H9 (cell line): Measurements from ENCODE around the gene AGTRAP. TPM values are rescaled to one million over a fixed set of nuclear protein-coding genes. Genes with fewer than 3 reads are reported as not detected.

Source experiments
- DNase-seq: peaks from one replicate; pipeline ENCODE4 v3.0.0-alpha.2; 2017
- H2AFZ ChIP-seq: one replicate; pipeline ENCODE4 v1.6.1; 2013; ENCODE audit warnings: mild to moderate bottlenecking, low read length, control low read depth, moderate library complexity
- H2AK5ac ChIP-seq: 2 replicates; pipeline ENCODE4 v1.6.1; 2013; ENCODE audit warnings: low read length, control low read depth, mixed read lengths; ENCODE audit not compliant: insufficient read length
- H2BK120ac ChIP-seq: one replicate; pipeline ENCODE4 v1.6.1; 2013; ENCODE audit warnings: low read depth, mild to moderate bottlenecking, low read length, control low read depth, inconsistent platforms; ENCODE audit not compliant: poor library complexity, severe bottlenecking
- H2BK12ac ChIP-seq: 2 replicates; pipeline ENCODE4 v1.6.1; 2013; ENCODE audit warnings: low read length, control low read depth, mixed read lengths, low read depth; ENCODE audit not compliant: insufficient read length
- H2BK15ac ChIP-seq: 2 replicates; pipeline ENCODE4 v1.6.1; 2013; ENCODE audit warnings: low read depth, low read length, control low read depth
- H2BK20ac ChIP-seq: one replicate; pipeline ENCODE4 v1.6.1; 2013; ENCODE audit warnings: low read depth, mild to moderate bottlenecking, low read length, control low read depth, inconsistent platforms; ENCODE audit not compliant: poor library complexity, severe bottlenecking
- H2BK5ac ChIP-seq: 2 replicates; pipeline ENCODE4 v1.6.1; 2013; ENCODE audit warnings: low read length, control low read depth, mixed read lengths; ENCODE audit not compliant: insufficient read length
- H3K14ac ChIP-seq: 2 replicates; pipeline ENCODE4 v1.6.1; 2013; ENCODE audit warnings: low read length, control low read depth; ENCODE audit not compliant: insufficient read depth
- H3K18ac ChIP-seq: 2 replicates; pipeline ENCODE4 v1.6.1; 2013; ENCODE audit warnings: low read depth, mild to moderate bottlenecking, mixed read lengths, low read length, control low read depth; ENCODE audit not compliant: insufficient read length
- H3K23ac ChIP-seq: 2 replicates; pipeline ENCODE4 v1.6.1; 2013; ENCODE audit warnings: low read length, control low read depth, mixed read lengths, low read depth; ENCODE audit not compliant: insufficient read length
- H3K23me2 ChIP-seq: 2 replicates; pipeline ENCODE4 v1.6.1; 2013; ENCODE audit warnings: low read depth, mild to moderate bottlenecking, mixed read lengths, low read length, control low read depth; ENCODE audit not compliant: insufficient read length, poor library complexity, severe bottlenecking
- H3K27ac ChIP-seq: 2 replicates; pipeline ENCODE4 v1.5.1; 2013; ENCODE audit warnings: low read length, control low read depth, mixed read lengths, low read depth; ENCODE audit not compliant: insufficient read length
- H3K27me3 ChIP-seq: 2 replicates; pipeline ENCODE4 v1.6.1; 2013; ENCODE audit warnings: low read length, control low read depth, inconsistent platforms; ENCODE audit not compliant: insufficient read depth
- H3K4ac ChIP-seq: 2 replicates; pipeline ENCODE4 v1.6.1; 2013; ENCODE audit warnings: low read depth, mild to moderate bottlenecking, control low read depth, inconsistent platforms, low read length, moderate library complexity
- H3K4me1 ChIP-seq: 2 replicates; pipeline ENCODE4 v1.6.1; 2013; ENCODE audit warnings: low read length, control low read depth, inconsistent platforms; ENCODE audit not compliant: insufficient read depth
- H3K4me2 ChIP-seq: 2 replicates; pipeline ENCODE4 v1.6.1; 2013; ENCODE audit warnings: low read length, control low read depth, mixed read lengths; ENCODE audit not compliant: insufficient read length, insufficient read depth
- H3K56ac ChIP-seq: 2 replicates; pipeline ENCODE4 v1.6.1; 2013; ENCODE audit warnings: low read depth, mild to moderate bottlenecking, mixed read lengths, low read length, control low read depth; ENCODE audit not compliant: insufficient read length
- H3K79me1 ChIP-seq: 2 replicates; pipeline ENCODE4 v1.6.1; 2013; ENCODE audit warnings: low read depth, mild to moderate bottlenecking, moderate library complexity, low read length, control low read depth, inconsistent platforms; ENCODE audit not compliant: insufficient read depth, poor library complexity, severe bottlenecking
- H3K79me2 ChIP-seq: 2 replicates; pipeline ENCODE4 v1.6.1; 2013; ENCODE audit warnings: low read length, control low read depth, inconsistent platforms; ENCODE audit not compliant: insufficient read depth
- H3K9ac ChIP-seq: 2 replicates; pipeline ENCODE4 v1.6.1; 2013; ENCODE audit warnings: low read length, control low read depth, mixed read lengths; ENCODE audit not compliant: insufficient read length; ENCODE audit errors: extremely low read depth
- H3K9me3 ChIP-seq: one replicate; pipeline ENCODE4 v1.6.1; 2013; ENCODE audit warnings: low read depth, low read length, inconsistent platforms; ENCODE audit not compliant: control insufficient read depth
- H3T11ph ChIP-seq: one replicate; pipeline ENCODE4 v1.6.1; 2013; ENCODE audit warnings: mild to moderate bottlenecking, low read length, control low read depth, inconsistent platforms
- H4K20me1 ChIP-seq: one replicate; pipeline ENCODE4 v1.6.1; 2013; ENCODE audit not compliant: control insufficient read depth, insufficient read length, insufficient read depth
- H4K5ac ChIP-seq: 2 replicates; pipeline ENCODE4 v1.6.1; 2013; ENCODE audit warnings: low read depth, mild to moderate bottlenecking, mixed read lengths, low read length, control low read depth; ENCODE audit not compliant: insufficient read length
- H4K8ac ChIP-seq: replicated peaks from 2 replicates; pipeline ENCODE4 v1.6.1; 2013; ENCODE audit warnings: low read length, control low read depth, mixed read lengths, low read depth; ENCODE audit not compliant: insufficient read length
- H4K91ac ChIP-seq: 2 replicates; pipeline ENCODE4 v1.6.1; 2013; ENCODE audit warnings: low read depth, mild to moderate bottlenecking, moderate library complexity, mixed read lengths, low read length, control low read depth; ENCODE audit not compliant: insufficient read length
- H3K27ac Mint-ChIP-seq, 3 experiments: 2 replicates in 2 of 3; 3 replicates in 1 of 3; pipeline ENCODE4 v1.8.0; 2020 to 2021; ENCODE audit warnings: mixed read lengths in 3 of 3, mild to moderate bottlenecking in 1 of 3, moderate library complexity in 1 of 3
- H3K27me3 Mint-ChIP-seq: 2 replicates; pipeline ENCODE4 v1.8.0; 2021; ENCODE audit warnings: low read depth, mild to moderate bottlenecking, moderate library complexity, mixed read lengths
- H3K36me3 Mint-ChIP-seq, 3 experiments: 2 replicates in 2 of 3; 3 replicates in 1 of 3; pipeline ENCODE4 v1.8.0; 2020 to 2021; ENCODE audit warnings: low read depth in 3 of 3, mixed read lengths in 3 of 3; ENCODE audit not compliant: insufficient read depth in 1 of 3
- H3K4me1 Mint-ChIP-seq, 2 experiments: 2 replicates each; pipeline ENCODE4 v1.8.0; 2020; ENCODE audit warnings: mixed read lengths in 2 of 2
- H3K4me3 Mint-ChIP-seq, 2 experiments: 2 replicates in 1 of 2; 3 replicates in 1 of 2; pipeline ENCODE4 v1.8.0; 2020 to 2021; ENCODE audit warnings: mild to moderate bottlenecking in 2 of 2, mixed read lengths in 2 of 2, moderate library complexity in 1 of 2
- H3K9me3 Mint-ChIP-seq, 2 experiments: 2 replicates in 1 of 2; 3 replicates in 1 of 2; pipeline ENCODE4 v1.8.0; 2020; ENCODE audit warnings: mild to moderate bottlenecking in 2 of 2, mixed read lengths in 2 of 2, moderate library complexity in 1 of 2
- WGBS: extraction: QIAGEN DNeasy Blood & Tissue Kit; methylation state at CpG from one replicate; pipeline ENCODE4 v1.1.7; 2013; ENCODE audit warnings: missing lambda C conversion rate, low lambda C conversion rate, mixed read lengths; ENCODE audit not compliant: insufficient read length; ENCODE audit errors: extremely low coverage; 5-methylcytosine and 5-hydroxymethylcytosine counted together
- total RNA-seq: library from RNA; stranded (reverse); gene quantifications from 2 replicates; pipeline ENCODE4 v1.2.1, GENCODE V29; 2021
- TF ChIP-seq, protein P1 (sequence below): fragments of 200-600 bp; sonication (generic); conservative IDR thresholded peaks from 3 replicates; pipeline ENCODE4 v1.8.0; 2021; ENCODE audit warnings: antibody characterized with exemption, mild to moderate bottlenecking

Gene AGTRAP
- total RNA-seq, 1 experiment from 2014 or later = 60.9 TPM

DNA sequence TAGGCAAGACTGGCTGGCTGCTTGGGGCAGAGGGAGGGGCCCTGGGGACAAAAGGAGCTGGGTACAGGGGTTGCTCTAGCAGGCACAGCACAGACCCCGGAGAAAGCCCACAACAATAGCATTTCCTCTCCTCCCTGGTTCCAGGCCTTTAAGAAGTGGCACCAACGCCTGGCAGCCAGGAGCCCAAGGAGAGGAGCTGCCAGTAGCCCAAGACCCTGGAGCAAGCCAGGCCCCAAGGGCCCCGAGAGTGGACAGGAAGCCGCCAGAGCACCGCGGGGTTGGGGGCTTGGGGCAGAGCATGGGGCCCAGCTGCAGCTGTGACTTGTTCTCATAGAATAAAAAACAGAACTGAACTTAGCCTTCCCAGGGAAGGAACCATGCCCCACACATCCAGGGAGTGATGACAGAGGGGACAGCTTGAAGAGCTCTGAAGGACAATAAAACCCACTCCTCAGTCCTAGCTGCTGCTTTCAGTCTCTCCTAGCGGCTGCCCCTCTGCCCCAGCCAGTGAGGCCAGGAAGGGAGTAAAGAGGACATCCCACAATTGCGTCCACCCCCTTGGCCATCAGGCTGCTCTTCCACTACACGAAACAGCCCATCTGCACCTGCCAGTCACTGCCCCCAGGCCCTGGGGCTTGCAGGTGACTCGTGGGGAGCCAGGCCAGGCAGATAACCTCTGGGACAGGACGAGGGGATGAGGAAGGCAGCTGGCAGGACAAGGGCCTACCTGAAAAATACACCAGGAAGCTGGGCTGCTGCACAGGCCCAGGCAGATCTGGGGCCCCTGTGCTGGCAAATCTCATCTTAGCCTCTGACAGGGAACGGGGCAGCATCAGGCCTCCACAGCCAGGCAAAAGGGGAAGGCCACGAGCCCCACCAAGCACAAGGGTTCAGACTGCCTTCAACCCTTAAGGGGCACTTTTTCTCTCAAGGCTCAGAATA lies 53.5 kb downstream of the AGTRAP start:
- Mint-ChIP-seq H3K36me3 (peaks cover 5 to 26% (median 19%) of the 10 kb centered on the region in 3 experiments; a peak in 5 of 7 replicates), H3K4me1 (peaks cover 25 to 31% of the 10 kb centered on the region in 2 experiments)
- H3K9ac ChIP-seq = no peak overlapping the region

More for the DNA sequence above, 53.5 kb downstream of the AGTRAP start:
- Histone ChIP-seq H2BK5ac (no peak overlapping the region), H2BK15ac (no peak overlapping the region), H4K8ac (no peak overlapping the region), H2AFZ (no peak overlapping the region), H3K18ac (no peak overlapping the region), H3K27ac (no peak overlapping the region), H2BK12ac (no peak overlapping the region), H3K9me3 (no peaks in the 10 kb centered on the region), H3K4me1 (peaks cover 6% of the 10 kb centered on the region; the same call in 1 of the 2 replicates), H4K91ac (no peak overlapping the region), H3K79me2 (no peaks in the 10 kb centered on the region), H3T11ph (no peak overlapping the region), H3K14ac (no peak overlapping the region; the same call in 1 of the 2 replicates), H3K79me1 (no peaks in the 10 kb centered on the region), H3K27me3 (no peaks in the 10 kb centered on the region), H4K20me1 (no peaks in the 10 kb centered on the region), H3K56ac (no peak overlapping the region), H4K5ac (no peak overlapping the region), H3K4me2 (no peak overlapping the region), H3K23me2 (no peaks in the 10 kb centered on the region), H3K23ac (no peak overlapping the region), H3K4ac (no peak overlapping the region), H2AK5ac (no peak overlapping the region), H2BK120ac (no peak overlapping the region), H2BK20ac (no peak overlapping the region)
- no peak overlapping the region for H3K4me3 Mint-ChIP-seq
- DNase-seq = no peak
- peaks cover 1% of the 10 kb centered on the region; the same call in 1 of the 2 replicates for H3K27me3 Mint-ChIP-seq
- no peaks in the 10 kb centered on the region for H3K9me3 Mint-ChIP-seq
- H3K27ac Mint-ChIP-seq = peak overlapping the region in 2 of 3 experiments; percentile 40 to 67; a peak in 2 of 7 replicates
- no CpG with 5 or more reads among the region's 13 CpGs for WGBS
- TF ChIP-seq, protein P1, sequence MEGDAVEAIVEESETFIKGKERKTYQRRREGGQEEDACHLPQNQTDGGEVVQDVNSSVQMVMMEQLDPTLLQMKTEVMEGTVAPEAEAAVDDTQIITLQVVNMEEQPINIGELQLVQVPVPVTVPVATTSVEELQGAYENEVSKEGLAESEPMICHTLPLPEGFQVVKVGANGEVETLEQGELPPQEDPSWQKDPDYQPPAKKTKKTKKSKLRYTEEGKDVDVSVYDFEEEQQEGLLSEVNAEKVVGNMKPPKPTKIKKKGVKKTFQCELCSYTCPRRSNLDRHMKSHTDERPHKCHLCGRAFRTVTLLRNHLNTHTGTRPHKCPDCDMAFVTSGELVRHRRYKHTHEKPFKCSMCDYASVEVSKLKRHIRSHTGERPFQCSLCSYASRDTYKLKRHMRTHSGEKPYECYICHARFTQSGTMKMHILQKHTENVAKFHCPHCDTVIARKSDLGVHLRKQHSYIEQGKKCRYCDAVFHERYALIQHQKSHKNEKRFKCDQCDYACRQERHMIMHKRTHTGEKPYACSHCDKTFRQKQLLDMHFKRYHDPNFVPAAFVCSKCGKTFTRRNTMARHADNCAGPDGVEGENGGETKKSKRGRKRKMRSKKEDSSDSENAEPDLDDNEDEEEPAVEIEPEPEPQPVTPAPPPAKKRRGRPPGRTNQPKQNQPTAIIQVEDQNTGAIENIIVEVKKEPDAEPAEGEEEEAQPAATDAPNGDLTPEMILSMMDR = no peak
